ENCODE results near the gene RNF214. TPM values are rescaled to one million over a fixed set of nuclear protein-coding genes. Genes with fewer than 3 reads are reported as not detected.

RNF214 gene
- total RNA-seq, 1 donor from 2014 or later = 5.8 TPM

- Histone ChIP-seq H3K4me3 (ENCODE audit: low read depth, low read length) (peak overlapping the region; percentile 50), H3K36me3 (ENCODE audit: control insufficient read depth, insufficient read depth, low read length) (peaks cover 10% of the 10 kb centered on the region), H3K27me3 (ENCODE audit: control insufficient read depth, insufficient read depth, low read length) (no peaks in the 10 kb centered on the region)
- no peak for FAIRE-seq
- no peak for DNase-seq (ENCODE audit: low read depth)
- TF ChIP-seq CTCF (IDR thresholded peaks at IDR 0.05; ENCODE audit: insufficient read depth, low read length, severe bottlenecking) = no peak
Observed at GRCh38 chr11:117232911-117233409, 489 bp downstream of the RNF214 start.

- Histone ChIP-seq H3K36me3 (ENCODE audit: control insufficient read depth, insufficient read depth, low read length) (peaks cover 5% of the 10 kb centered on the region), H3K27me3 (ENCODE audit: control insufficient read depth, insufficient read depth, low read length) (no peaks in the 10 kb centered on the region), H3K4me3 (ENCODE audit: low read depth, low read length) (no peak overlapping the region)
- DNase-seq (ENCODE audit: low read depth) (no peak), FAIRE-seq (no peak)
- TF ChIP-seq CTCF (IDR thresholded peaks at IDR 0.05; ENCODE audit: insufficient read depth, low read length, severe bottlenecking) = no peak
Observed at GRCh38 chr11:117238221-117238620, 5.8 kb downstream of the RNF214 start.

GRCh38 chr11:117239295-117239694, 6.8 kb downstream of the RNF214 start:
- H3K27me3 ChIP-seq (ENCODE audit: control insufficient read depth, insufficient read depth, low read length) = no peaks in the 10 kb centered on the region
- FAIRE-seq (peak; percentile 52), DNase-seq (ENCODE audit: low read depth) (peak; percentile 81)
- TF ChIP-seq CTCF (IDR thresholded peaks at IDR 0.05; ENCODE audit: insufficient read depth, low read length, severe bottlenecking) = peak; percentile 20
- H3K4me3 ChIP-seq (ENCODE audit: low read depth, low read length) = no peak overlapping the region
- H3K36me3 ChIP-seq (ENCODE audit: control insufficient read depth, insufficient read depth, low read length) = peaks cover 5% of the 10 kb centered on the region

- H3K4me3 ChIP-seq (ENCODE audit: low read depth, low read length) = no peak overlapping the region
- FAIRE-seq (no peak), DNase-seq (ENCODE audit: low read depth) (no peak)
- H3K36me3 ChIP-seq (ENCODE audit: control insufficient read depth, insufficient read depth, low read length) = peaks cover 4% of the 10 kb centered on the region
- H3K27me3 ChIP-seq (ENCODE audit: control insufficient read depth, insufficient read depth, low read length) = no peaks in the 10 kb centered on the region
- TF ChIP-seq CTCF (IDR thresholded peaks at IDR 0.05; ENCODE audit: insufficient read depth, low read length, severe bottlenecking) = no peak
Observed at GRCh38 chr11:117248341-117248740, 15.9 kb downstream of the RNF214 start.

- no peak for TF ChIP-seq CTCF (IDR thresholded peaks at IDR 0.05; ENCODE audit: insufficient read depth, low read length, severe bottlenecking)
- DNase-seq (ENCODE audit: low read depth) (no peak), FAIRE-seq (no peak)
- no peak overlapping the region for H3K4me3 ChIP-seq (ENCODE audit: low read depth, low read length)
- H3K27me3 ChIP-seq (ENCODE audit: control insufficient read depth, insufficient read depth, low read length) = no peaks in the 10 kb centered on the region
- H3K36me3 ChIP-seq (ENCODE audit: control insufficient read depth, insufficient read depth, low read length) = peaks cover 4% of the 10 kb centered on the region
Observed at GRCh38 chr11:117249571-117249970, 17.1 kb downstream of the RNF214 start.

- peaks cover 4% of the 10 kb centered on the region for H3K36me3 ChIP-seq (ENCODE audit: control insufficient read depth, insufficient read depth, low read length)
- no peak for TF ChIP-seq CTCF (IDR thresholded peaks at IDR 0.05; ENCODE audit: insufficient read depth, low read length, severe bottlenecking)
- no peaks in the 10 kb centered on the region for H3K27me3 ChIP-seq (ENCODE audit: control insufficient read depth, insufficient read depth, low read length)
- DNase-seq (ENCODE audit: low read depth) = no peak
- no peak for FAIRE-seq
- H3K4me3 ChIP-seq (ENCODE audit: low read depth, low read length) = no peak overlapping the region
Observed at GRCh38 chr11:117251506-117251905, 19.0 kb downstream of the RNF214 start.
